SK-N-SH treated with all-trans-retinoic acid at 6 μM for 48 hours (cell line): ENCODE results near the gene VPS39.

ENCODE experiments used
- ATAC-seq: fragments of 200-7000 bp; cut with Tn5 transposase; 3 replicates; pipeline ENCODE4 v1.9.1; 2020; ENCODE audit warnings: mild to moderate bottlenecking, moderate library complexity
- ARNTL ChIP-seq: fragments of 450-650 bp; formaldehyde crosslinking; IDR thresholded peaks from 2 replicates; pipeline ENCODE4 v1.5.0; 2020; ENCODE audit warnings: low read depth, mild to moderate bottlenecking, moderate library complexity, borderline replicate concordance
- ESRRG ChIP-seq: fragments of 250-450 bp; sonication (Bioruptor Pico); IDR thresholded peaks from 2 replicates; pipeline ENCODE4 v1.6.1; 2021; ENCODE audit warnings: mild to moderate bottlenecking
- GLIS3 ChIP-seq: fragments of 250-450 bp; sonication (Bioruptor Pico); IDR thresholded peaks from 2 replicates; pipeline ENCODE4 v1.5.0; 2020; ENCODE audit warnings: mild to moderate bottlenecking, moderate library complexity
- OSR1 ChIP-seq: fragments of 250-450 bp; sonication (Bioruptor Pico); IDR thresholded peaks from 2 replicates; pipeline ENCODE4 v1.8.0; 2022; ENCODE audit warnings: moderate library complexity, mild to moderate bottlenecking, inconsistent platforms
- PPARA ChIP-seq: fragments of 250-450 bp; sonication (Bioruptor Pico); IDR thresholded peaks from 2 replicates; pipeline ENCODE4 v1.5.0; 2020; ENCODE audit warnings: mild to moderate bottlenecking, borderline replicate concordance
- RARB ChIP-seq: fragments of 250-450 bp; sonication (Bioruptor Pico); IDR thresholded peaks from 2 replicates; pipeline ENCODE4 v1.8.0; 2021; ENCODE audit warnings: mild to moderate bottlenecking, moderate library complexity
- SNAI2 ChIP-seq: fragments of 250-450 bp; sonication (Bioruptor Pico); IDR thresholded peaks from 2 replicates; pipeline ENCODE4 v1.5.0; 2020; ENCODE audit warnings: mild to moderate bottlenecking, moderate library complexity
- TCF4 ChIP-seq: fragments of 250-450 bp; sonication (Bioruptor Pico); IDR thresholded peaks from 2 replicates; pipeline ENCODE4 v1.8.0; 2021; ENCODE audit warnings: mild to moderate bottlenecking, moderate library complexity, borderline replicate concordance
- ZC3H10 ChIP-seq: fragments of 250-450 bp; sonication (Bioruptor Pico); IDR thresholded peaks from 2 replicates; pipeline ENCODE4 v1.5.1; 2021; ENCODE audit warnings: mild to moderate bottlenecking, moderate library complexity
- ZFP3 ChIP-seq: fragments of 250-450 bp; sonication (Bioruptor Pico); IDR thresholded peaks from 2 replicates; pipeline ENCODE4 v1.5.0; 2020; ENCODE audit warnings: mild to moderate bottlenecking, moderate library complexity
- ZFP30 ChIP-seq: fragments of 450-650 bp; formaldehyde crosslinking; IDR thresholded peaks from 2 replicates; pipeline ENCODE4 v1.5.0; 2022; ENCODE audit warnings: mild to moderate bottlenecking, moderate library complexity
- ZNF565 ChIP-seq: fragments of 450-650 bp; formaldehyde crosslinking; conservative IDR thresholded peaks from 2 replicates; pipeline ENCODE4 v1.5.0; 2020; ENCODE audit warnings: low read depth, mild to moderate bottlenecking, moderate library complexity
- ZNF70 ChIP-seq: fragments of 450-650 bp; formaldehyde crosslinking; IDR thresholded peaks from 2 replicates; pipeline ENCODE4 v1.5.0; 2020; ENCODE audit warnings: mild to moderate bottlenecking, moderate library complexity
- ZNF8 ChIP-seq: fragments of 450-650 bp; formaldehyde crosslinking; IDR thresholded peaks from 2 replicates; pipeline ENCODE4 v1.5.0; 2020; ENCODE audit warnings: mild to moderate bottlenecking, moderate library complexity
- TF ChIP-seq, protein P1 (sequence below): fragments of 250-450 bp; sonication (Bioruptor Pico); IDR thresholded peaks from 2 replicates; pipeline ENCODE4 v1.5.0; 2020; ENCODE audit warnings: mild to moderate bottlenecking, moderate library complexity
- TF ChIP-seq, protein P2 (sequence below): fragments of 250-450 bp; sonication (Bioruptor Pico); IDR thresholded peaks from 2 replicates; pipeline ENCODE4 v1.5.1; 2020; ENCODE audit warnings: low read depth, mild to moderate bottlenecking, moderate library complexity
- TF ChIP-seq, protein P3 (sequence below): fragments of 250-450 bp; sonication (Bioruptor Pico); IDR thresholded peaks from 2 replicates; pipeline ENCODE4 v1.8.0; 2021; ENCODE audit warnings: low read depth, mild to moderate bottlenecking, moderate library complexity, borderline replicate concordance

The VPS39 gene

DNA sequence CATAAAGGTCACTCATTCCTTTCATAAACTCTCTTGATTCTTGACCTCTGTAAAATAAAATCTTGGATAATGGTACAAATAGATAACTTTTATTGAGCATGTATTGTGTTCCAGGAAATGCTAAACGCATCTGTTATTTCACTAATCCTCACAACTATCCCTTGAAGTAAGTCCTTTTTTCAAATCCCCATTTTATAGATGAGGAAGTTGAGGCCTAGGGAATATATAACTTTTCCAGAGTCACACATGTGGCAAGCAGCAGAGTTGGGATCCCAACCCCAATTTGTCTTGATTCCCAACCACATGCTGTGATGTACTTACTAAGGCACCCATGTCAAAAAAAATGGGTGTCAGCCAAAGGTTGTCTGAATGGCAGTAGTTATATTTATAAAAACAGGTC, 6.3 kb downstream of the VPS39 start:
- ATAC-seq: no peak
- TF ChIP-seq RARB (CRISPR knock-in tag) (no peak), PPARA (CRISPR knock-in tag) (no peak), ESRRG (no peak), GLIS3 (CRISPR knock-in tag) (no peak), TCF4 (CRISPR knock-in tag) (no peak), ARNTL (CRISPR knock-in tag) (no peak), ZFP3 (no peak), ZNF70 (no peak)
- TF ChIP-seq, protein P1, sequence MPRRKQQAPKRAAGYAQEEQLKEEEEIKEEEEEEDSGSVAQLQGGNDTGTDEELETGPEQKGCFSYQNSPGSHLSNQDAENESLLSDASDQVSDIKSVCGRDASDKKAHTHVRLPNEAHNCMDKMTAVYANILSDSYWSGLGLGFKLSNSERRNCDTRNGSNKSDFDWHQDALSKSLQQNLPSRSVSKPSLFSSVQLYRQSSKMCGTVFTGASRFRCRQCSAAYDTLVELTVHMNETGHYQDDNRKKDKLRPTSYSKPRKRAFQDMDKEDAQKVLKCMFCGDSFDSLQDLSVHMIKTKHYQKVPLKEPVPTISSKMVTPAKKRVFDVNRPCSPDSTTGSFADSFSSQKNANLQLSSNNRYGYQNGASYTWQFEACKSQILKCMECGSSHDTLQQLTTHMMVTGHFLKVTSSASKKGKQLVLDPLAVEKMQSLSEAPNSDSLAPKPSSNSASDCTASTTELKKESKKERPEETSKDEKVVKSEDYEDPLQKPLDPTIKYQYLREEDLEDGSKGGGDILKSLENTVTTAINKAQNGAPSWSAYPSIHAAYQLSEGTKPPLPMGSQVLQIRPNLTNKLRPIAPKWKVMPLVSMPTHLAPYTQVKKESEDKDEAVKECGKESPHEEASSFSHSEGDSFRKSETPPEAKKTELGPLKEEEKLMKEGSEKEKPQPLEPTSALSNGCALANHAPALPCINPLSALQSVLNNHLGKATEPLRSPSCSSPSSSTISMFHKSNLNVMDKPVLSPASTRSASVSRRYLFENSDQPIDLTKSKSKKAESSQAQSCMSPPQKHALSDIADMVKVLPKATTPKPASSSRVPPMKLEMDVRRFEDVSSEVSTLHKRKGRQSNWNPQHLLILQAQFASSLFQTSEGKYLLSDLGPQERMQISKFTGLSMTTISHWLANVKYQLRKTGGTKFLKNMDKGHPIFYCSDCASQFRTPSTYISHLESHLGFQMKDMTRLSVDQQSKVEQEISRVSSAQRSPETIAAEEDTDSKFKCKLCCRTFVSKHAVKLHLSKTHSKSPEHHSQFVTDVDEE (CRISPR knock-in tag): no peak
- TF ChIP-seq, protein P2, sequence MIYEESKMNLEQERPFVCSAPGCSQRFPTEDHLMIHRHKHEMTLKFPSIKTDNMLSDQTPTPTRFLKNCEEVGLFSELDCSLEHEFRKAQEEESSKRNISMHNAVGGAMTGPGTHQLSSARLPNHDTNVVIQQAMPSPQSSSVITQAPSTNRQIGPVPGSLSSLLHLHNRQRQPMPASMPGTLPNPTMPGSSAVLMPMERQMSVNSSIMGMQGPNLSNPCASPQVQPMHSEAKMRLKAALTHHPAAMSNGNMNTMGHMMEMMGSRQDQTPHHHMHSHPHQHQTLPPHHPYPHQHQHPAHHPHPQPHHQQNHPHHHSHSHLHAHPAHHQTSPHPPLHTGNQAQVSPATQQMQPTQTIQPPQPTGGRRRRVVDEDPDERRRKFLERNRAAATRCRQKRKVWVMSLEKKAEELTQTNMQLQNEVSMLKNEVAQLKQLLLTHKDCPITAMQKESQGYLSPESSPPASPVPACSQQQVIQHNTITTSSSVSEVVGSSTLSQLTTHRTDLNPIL (CRISPR knock-in tag): no peak

DNA sequence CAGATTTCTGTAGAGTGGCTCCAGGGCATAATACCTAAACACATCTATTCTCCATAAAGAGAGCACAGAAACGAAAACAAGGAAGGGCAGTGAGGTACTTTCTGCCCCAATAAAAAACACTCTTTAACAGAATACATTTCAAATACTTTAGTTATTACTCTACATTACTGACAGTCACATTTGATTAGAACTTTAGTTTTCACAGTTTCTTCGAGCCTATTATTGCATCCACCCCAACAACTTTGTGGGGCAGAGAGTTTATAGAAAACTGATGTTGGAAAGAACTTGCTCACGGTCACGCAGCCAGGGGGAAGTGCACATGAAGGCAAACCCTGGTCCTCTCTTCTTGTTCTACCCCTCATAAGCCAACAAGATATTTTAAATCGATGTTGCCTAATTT, 9.0 kb downstream of the VPS39 start:
- peak; percentile 48 for ATAC-seq
- TF ChIP-seq ESRRG (no peak), ZFP30 (CRISPR knock-in tag) (no peak), ZC3H10 (no peak), SNAI2 (CRISPR knock-in tag) (no peak), OSR1 (no peak), RARB (CRISPR knock-in tag) (no peak), PPARA (CRISPR knock-in tag) (no peak), ZNF70 (no peak)
- TF ChIP-seq, protein P2 (CRISPR knock-in tag): no peak
- TF ChIP-seq, protein P1 (CRISPR knock-in tag): no peak

DNA sequence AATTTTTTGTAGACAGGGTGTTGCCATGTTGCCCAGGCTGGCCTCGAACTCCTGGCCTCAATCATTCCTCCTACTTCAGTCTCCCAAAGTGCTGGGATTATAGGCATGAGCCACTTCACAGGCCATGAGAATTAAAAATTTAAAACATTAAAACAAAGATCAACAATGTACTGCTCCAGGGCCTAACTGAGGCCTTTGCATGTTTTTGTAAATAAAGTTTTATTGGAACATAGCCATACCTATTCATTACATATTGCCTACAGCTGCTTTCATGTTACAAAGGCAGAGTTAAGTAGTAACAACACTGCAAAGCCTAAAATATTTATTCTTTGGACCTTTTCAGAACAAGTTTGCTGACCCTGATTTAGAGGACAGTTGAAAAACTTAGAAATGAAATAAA, 9.6 kb downstream of the VPS39 start:
- ATAC-seq: no peak
- TF ChIP-seq ZFP30 (CRISPR knock-in tag) (no peak), TCF4 (CRISPR knock-in tag) (no peak), ZNF8 (CRISPR knock-in tag) (no peak), GLIS3 (CRISPR knock-in tag) (no peak)
- TF ChIP-seq, protein P2 (CRISPR knock-in tag): no peak

DNA sequence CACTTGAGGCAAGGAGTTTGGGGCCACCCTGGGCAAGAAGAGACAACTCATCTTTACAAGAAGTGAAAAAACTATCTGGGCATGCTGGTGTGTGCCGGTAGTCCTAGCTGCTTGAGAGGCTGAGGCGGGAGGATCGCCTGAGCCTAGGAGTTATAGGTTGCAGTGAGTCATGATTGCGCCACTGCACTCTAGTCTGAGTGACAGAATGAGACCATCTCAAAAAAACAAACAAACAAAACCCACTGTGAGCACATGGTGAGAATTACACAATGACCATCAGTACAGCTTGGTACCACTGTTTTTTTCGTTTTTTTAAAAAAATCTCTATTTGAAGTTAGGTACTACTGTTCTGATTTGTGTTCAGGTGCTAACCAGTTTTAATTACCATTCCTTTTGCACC, 13.6 kb downstream of the VPS39 start:
- ATAC-seq: no peak
- TF ChIP-seq, protein P2 (CRISPR knock-in tag): no peak
- TF ChIP-seq, protein P3, sequence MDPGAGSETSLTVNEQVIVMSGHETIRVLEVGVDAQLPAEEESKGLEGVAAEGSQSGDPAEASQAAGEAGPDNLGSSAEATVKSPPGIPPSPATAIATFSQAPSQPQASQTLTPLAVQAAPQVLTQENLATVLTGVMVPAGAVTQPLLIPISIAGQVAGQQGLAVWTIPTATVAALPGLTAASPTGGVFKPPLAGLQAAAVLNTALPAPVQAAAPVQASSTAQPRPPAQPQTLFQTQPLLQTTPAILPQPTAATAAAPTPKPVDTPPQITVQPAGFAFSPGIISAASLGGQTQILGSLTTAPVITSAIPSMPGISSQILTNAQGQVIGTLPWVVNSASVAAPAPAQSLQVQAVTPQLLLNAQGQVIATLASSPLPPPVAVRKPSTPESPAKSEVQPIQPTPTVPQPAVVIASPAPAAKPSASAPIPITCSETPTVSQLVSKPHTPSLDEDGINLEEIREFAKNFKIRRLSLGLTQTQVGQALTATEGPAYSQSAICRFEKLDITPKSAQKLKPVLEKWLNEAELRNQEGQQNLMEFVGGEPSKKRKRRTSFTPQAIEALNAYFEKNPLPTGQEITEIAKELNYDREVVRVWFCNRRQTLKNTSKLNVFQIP (CRISPR knock-in tag): no peak
- TF ChIP-seq ARNTL (CRISPR knock-in tag) (no peak), ZFP3 (no peak), SNAI2 (CRISPR knock-in tag) (no peak), ZNF565 (no peak)
- TF ChIP-seq, protein P1 (CRISPR knock-in tag): no peak
